Measurements from ENCODE around the gene MLST8.
A peak's percentile ranks its signal among the peaks of the same experiment; 100 is the strongest.

MLST8 gene

GRCh38 chr16:2160915-2161551 lies 44.2 kb upstream of the MLST8 start:
- no peaks in the 10 kb centered on the region for H4K20me1 ChIP-seq (ENCODE audit: insufficient read depth, low read length)
- H3F3A ChIP-seq (ENCODE audit: insufficient read depth, low read length), result no peaks in the 10 kb centered on the region
- H3K9me2 ChIP-seq (ENCODE audit: low read depth, low read length), result no peaks in the 10 kb centered on the region
- H3K36me3 ChIP-seq (ENCODE audit: insufficient read depth, low read length), result peaks cover 15% of the 10 kb centered on the region
- TF ChIP-seq CTCF (IDR thresholded peaks at IDR 0.05; ENCODE audit: low read length), result no peak
- TF ChIP-seq EZH2 (IDR thresholded peaks at IDR 0.05; ENCODE audit: borderline replicate concordance, low read length), result no peak
- no peak overlapping the region for H3K9ac ChIP-seq (ENCODE audit: low read length)
- peak overlapping the region; percentile 27 for H3K27ac ChIP-seq (ENCODE audit: low read depth, low read length, poor library complexity, severe bottlenecking)
- no peaks in the 10 kb centered on the region for H3K27me3 ChIP-seq (ENCODE audit: insufficient read depth, low read length)
- H3K4me1 ChIP-seq (ENCODE audit: insufficient read depth, low read length, severe bottlenecking), result peaks cover 46% of the 10 kb centered on the region
- no peak overlapping the region for H2AFZ ChIP-seq (ENCODE audit: low read length)
- H3K79me2 ChIP-seq (ENCODE audit: insufficient read depth, low read length), result peaks cover 11% of the 10 kb centered on the region; the same call in 1 of the 2 replicates
- peak overlapping the region; percentile 1; the same call in 1 of the 2 replicates for H3K4me2 ChIP-seq (ENCODE audit: low read length)
- no peak overlapping the region for H3K4me3 ChIP-seq (ENCODE audit: low read depth, low read length, poor library complexity, severe bottlenecking)
- H3K9me3 ChIP-seq (ENCODE audit: low read length), result no peaks in the 10 kb centered on the region

GRCh38 chr16:2161911-2162310 lies 43.3 kb upstream of the MLST8 start:
- Histone ChIP-seq H3K4me1 (ENCODE audit: insufficient read depth, low read length, severe bottlenecking) (peaks cover 43% of the 10 kb centered on the region), H3K27me3 (ENCODE audit: insufficient read depth, low read length) (no peaks in the 10 kb centered on the region), H2AFZ (ENCODE audit: low read length) (no peak overlapping the region), H3K79me2 (ENCODE audit: insufficient read depth, low read length) (0 out of 2 replicates have a peak, but pooled peaks cover 5% of the 10 kb centered on the region), H3K9ac (ENCODE audit: low read length) (no peak overlapping the region), H4K20me1 (ENCODE audit: insufficient read depth, low read length) (no peaks in the 10 kb centered on the region), H3K9me3 (ENCODE audit: low read length) (no peaks in the 10 kb centered on the region), H3K4me3 (ENCODE audit: low read depth, low read length, poor library complexity, severe bottlenecking) (no peak overlapping the region), H3K27ac (ENCODE audit: low read depth, low read length, poor library complexity, severe bottlenecking) (peak overlapping the region; percentile 27), H3K9me2 (ENCODE audit: low read depth, low read length) (no peaks in the 10 kb centered on the region), H3K4me2 (ENCODE audit: low read length) (no peak overlapping the region), H3K36me3 (ENCODE audit: insufficient read depth, low read length) (peaks cover 23% of the 10 kb centered on the region), H3F3A (ENCODE audit: insufficient read depth, low read length) (no peaks in the 10 kb centered on the region)
- no peak for TF ChIP-seq EZH2 (IDR thresholded peaks at IDR 0.05; ENCODE audit: borderline replicate concordance, low read length)
- no peak for TF ChIP-seq CTCF (IDR thresholded peaks at IDR 0.05; ENCODE audit: low read length)

GRCh38 chr16:2162676-2163118 lies 42.6 kb upstream of the MLST8 start:
- no peak for TF ChIP-seq CTCF (IDR thresholded peaks at IDR 0.05; ENCODE audit: low read length)
- TF ChIP-seq EZH2 (IDR thresholded peaks at IDR 0.05; ENCODE audit: borderline replicate concordance, low read length), result no peak
- no peak overlapping the region for H3K27ac ChIP-seq (ENCODE audit: low read depth, low read length, poor library complexity, severe bottlenecking)
- H2AFZ ChIP-seq (ENCODE audit: low read length), result no peak overlapping the region
- H3K4me3 ChIP-seq (ENCODE audit: low read depth, low read length, poor library complexity, severe bottlenecking), result no peak overlapping the region
- no peaks in the 10 kb centered on the region for H4K20me1 ChIP-seq (ENCODE audit: insufficient read depth, low read length)
- no peaks in the 10 kb centered on the region for H3K27me3 ChIP-seq (ENCODE audit: insufficient read depth, low read length)
- H3K79me2 ChIP-seq (ENCODE audit: insufficient read depth, low read length), result no peaks in the 10 kb centered on the region
- no peaks in the 10 kb centered on the region for H3K9me3 ChIP-seq (ENCODE audit: low read length)
- peaks cover 31% of the 10 kb centered on the region for H3K36me3 ChIP-seq (ENCODE audit: insufficient read depth, low read length)
- no peaks in the 10 kb centered on the region for H3F3A ChIP-seq (ENCODE audit: insufficient read depth, low read length)
- H3K9ac ChIP-seq (ENCODE audit: low read length), result no peak overlapping the region
- H3K4me2 ChIP-seq (ENCODE audit: low read length), result no peak overlapping the region
- no peaks in the 10 kb centered on the region for H3K9me2 ChIP-seq (ENCODE audit: low read depth, low read length)
- H3K4me1 ChIP-seq (ENCODE audit: insufficient read depth, low read length, severe bottlenecking), result peaks cover 35% of the 10 kb centered on the region

All from OCI-LY1 (cell line).